HG03139 (cell line): Measurements from ENCODE around the gene CNOT9.
"Not testable (repeated sequence)": the region's sequence is repeated elsewhere in the genome, so short reads cannot be mapped to it uniquely, and the experiment has no call there.

Experiments used
- ATAC-seq: cut with Tn5 transposase; IDR thresholded peaks from one replicate; pipeline ENCODE4 v1.9.1; 2021; ENCODE audit not compliant: unreplicated experiment

CNOT9 gene

DNA sequence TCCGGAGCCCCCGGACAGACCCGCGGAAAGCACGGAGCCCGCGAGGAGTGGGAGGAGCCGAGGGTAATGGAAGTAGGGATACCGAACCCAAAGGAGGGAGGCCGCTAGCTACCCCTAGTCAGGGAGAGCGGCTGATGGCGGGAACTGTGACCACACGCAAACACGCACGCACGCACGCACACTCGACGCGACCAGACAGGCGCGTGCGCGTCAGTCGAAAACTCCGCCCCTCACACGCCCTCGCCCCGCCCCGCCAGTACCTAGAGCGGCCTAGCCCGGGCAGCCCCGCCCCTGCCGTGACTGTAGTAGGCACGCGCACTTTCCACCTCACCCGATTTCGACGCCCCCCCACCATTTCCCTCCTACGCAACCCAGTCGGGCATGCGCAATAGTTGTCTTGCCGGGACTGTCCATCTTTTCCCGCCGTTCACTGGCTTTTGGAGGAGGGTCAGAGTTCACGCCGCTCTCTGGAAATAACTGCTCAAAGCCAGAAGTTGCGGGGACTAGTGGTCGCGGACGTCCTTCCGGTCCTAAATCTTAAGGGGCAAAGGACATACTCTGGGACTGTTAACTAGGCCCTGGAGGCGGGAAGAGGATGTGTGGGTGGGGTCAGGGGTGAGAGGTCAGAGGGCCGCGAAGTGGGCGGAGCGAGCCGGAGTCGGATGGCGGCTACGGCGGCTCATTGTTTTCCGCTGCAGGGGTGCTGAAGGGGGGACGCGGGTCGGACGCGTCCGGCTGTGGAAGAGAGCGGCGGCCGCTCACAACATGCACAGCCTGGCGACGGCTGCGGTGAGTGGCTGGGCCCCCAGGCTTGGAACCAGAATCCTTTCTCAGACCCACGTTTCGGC, at the start of gene CNOT9, which contains the start of gene USP37:
Gene CNOT9, plus strand, starts transcription at position 650 of the 848 bp plus-strand sequence. Its CDS starts 116 bp downstream, at position 766.
Gene USP37, minus strand, starts transcription at position 162 of the 848 bp plus-strand sequence. CDS start 9,698 bp downstream, outside the sequence.
- peak; percentile 73 for ATAC-seq

- no peak for ATAC-seq
Observed at GRCh38 chr2:218518876-218519275, 49.8 kb upstream of the CNOT9 start.

DNA sequence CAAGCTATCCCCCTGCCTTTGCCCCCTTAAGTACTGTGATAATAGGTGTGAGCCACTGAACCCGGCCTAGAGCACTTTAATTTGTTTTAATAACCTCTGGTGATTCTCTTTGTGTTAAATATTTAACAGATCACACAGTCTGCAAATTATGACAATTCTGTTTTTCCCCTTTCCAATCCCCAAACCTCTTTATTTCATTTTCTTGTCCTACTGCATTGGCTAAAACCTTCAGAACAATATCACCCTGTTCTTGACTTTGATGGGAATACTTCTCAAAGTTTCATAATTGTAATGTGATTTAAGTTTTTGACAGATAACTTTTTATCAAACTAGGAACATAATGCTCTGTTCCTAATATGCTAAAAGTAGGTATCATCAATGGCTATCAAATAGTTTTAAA, 45.0 kb upstream of the CNOT9 start:
- ATAC-seq, result no peak

DNA sequence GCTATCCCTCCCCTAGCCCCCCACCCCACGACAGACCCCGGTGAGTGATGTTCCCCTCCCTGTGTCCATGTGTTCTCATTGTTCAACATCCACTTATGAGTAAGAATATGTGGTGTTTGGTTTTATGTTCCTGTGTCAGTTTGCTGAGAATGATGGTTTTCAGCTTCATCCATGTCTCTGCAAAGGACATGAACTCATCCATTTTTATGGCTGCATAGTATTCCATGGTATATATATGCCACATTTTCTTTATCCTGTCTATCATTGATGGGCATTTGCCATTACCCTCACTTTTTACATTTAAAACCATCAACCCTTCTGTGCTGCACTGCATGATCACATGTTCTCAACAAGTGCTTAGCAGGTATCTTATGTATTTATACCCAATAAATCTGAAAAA, 40.2 kb upstream of the CNOT9 start:
- ATAC-seq, result not testable (repeated sequence)

- ATAC-seq, result no peak
Observed at GRCh38 chr2:218529990-218530389, 38.6 kb upstream of the CNOT9 start.

DNA sequence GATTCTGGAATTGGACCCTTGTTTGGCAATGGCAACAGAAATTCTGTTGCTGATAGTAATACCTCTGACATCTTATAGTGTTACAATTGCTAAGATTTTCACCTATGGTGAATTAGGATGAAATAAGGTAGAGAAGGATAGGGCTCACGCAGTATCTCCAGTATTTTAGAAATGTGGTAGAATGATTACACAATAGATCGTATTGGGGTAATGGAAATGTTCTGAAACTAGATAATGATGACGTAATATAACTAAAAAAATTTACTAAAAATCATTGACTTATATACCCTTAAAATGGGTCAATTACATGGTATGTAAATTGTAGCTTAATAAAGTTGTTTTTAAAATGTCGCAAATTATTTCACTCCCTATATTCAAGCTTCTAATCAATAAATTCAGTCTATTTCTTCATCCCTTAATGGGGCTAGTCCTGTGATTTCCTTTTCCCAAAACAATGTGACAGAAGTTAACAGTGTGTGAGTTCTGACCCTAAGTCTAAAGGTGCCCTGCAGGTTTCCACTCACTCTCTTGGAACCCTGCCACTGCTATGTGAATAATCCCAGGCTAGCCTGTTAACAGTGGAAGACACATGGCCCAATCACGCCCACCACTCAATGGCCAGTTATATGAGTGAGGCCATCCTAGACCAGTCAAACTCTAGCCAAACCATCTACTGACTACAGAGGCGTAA, 31.7 kb upstream of the CNOT9 start:
- no peak for ATAC-seq

DNA sequence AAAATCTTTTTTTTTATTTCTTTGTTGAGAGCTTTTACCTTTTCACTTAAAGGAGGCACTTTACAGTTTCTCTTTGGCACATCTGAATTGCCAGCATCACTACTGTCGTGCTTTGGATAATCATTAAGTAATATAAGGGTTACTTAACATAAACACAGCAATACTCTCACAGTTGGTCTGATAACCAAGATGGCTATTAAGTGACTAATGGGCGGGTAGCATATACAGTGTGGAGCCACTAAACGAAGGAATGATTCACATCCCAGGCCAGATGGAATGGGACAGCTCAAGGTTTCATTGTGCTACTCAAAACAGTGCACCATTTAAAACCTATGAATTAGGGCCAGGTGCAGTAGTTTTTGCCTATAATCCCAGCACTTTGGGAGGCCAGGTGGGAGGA, 28.6 kb upstream of the CNOT9 start:
- ATAC-seq, result no peak

DNA sequence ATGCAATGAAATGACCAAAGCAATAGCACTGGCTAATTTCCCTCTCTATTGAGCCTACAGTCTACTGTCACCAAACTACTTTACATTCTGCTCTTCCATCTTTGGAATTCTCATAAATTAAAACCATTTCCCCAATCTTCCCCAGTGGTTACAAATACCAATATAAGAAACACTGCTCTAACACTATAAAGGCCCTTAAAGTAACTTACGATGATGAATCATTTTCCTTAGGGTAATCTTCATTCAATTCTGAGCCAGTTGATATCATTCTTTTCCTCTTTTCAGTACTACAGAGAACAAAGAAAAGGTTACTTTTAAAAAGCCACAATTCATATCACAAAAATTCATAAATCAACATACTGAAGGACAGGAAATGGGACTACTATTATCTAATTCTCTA, 22.6 kb upstream of the CNOT9 start:
- ATAC-seq, result no peak

DNA sequence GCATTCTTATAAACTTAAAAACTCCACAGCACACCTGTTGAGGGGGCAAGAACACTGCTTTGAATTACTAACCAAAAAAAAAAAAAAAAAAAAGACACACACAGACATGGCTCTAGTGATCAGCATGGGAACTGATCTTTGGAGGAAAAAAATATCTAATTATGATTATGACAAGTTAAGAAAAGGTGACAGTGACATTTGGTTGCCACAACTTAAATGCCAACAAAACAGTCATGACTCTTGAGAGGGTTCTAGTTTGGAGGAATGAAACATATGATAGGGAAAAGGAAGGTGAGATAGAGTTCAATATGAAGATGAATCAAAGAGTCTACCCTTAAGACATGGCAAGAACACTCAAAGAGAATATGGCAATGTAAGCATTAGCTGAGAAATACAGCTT, 21.1 kb upstream of the CNOT9 start:
- ATAC-seq, result no peak

GRCh38 chr2:218547978-218548377, 20.7 kb upstream of the CNOT9 start:
- ATAC-seq, result no peak

DNA sequence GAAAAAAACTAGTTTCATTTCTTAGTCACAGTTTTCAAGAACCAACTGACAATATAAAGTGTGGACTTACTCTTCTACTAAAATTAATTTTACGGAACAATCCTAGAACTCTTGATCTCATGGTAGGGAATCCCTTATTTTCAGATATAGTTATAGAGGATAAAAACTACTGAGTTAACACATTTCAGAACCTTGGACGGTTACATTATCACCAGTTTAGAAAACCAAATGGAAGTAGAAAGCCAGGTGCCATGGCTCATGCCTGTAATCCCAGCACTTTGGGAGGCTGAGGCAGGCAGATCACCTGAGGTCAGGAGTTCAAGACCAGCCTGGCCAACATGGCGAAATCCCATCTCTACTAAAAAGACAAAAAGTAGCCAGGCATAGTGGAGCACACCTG, 14.4 kb upstream of the CNOT9 start:
- not testable (repeated sequence) for ATAC-seq

DNA sequence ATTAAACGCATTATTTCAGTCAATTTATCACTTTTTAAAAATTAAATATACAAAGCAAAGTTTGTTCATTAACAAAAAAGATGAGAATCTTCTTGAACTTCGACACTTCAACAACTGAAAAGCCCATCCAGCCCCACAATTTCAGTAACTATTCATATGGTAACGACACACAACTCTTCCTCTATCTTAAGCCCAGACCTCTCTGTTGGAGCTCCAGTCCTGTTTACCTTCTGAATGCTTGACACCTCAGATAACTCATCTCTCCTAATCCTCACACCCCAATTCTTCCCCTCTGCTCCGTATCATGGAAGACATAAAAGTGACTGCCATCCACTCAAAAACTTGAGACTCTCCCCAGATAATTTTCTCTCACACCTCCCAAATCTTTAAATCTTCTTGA, 13.1 kb upstream of the CNOT9 start:
- no peak for ATAC-seq

DNA sequence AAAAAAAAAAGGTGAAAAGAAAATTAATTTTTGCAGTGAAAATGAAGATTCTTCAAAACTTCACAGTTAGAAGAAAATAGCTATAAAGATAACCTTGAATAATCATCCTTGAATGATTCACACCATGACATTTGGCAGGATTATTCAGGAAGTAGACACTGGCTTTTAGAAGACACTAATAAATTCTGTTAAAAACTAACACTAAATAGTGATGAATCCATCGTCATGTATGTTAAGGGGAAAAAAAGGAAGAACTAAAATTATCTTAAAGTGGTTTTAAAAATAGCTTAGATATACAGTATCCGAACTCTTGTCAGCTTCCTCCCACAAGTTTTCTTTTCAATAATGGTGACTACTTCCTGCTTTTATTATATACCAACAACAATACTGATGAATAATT, 10.7 kb upstream of the CNOT9 start:
- ATAC-seq, result no peak

DNA sequence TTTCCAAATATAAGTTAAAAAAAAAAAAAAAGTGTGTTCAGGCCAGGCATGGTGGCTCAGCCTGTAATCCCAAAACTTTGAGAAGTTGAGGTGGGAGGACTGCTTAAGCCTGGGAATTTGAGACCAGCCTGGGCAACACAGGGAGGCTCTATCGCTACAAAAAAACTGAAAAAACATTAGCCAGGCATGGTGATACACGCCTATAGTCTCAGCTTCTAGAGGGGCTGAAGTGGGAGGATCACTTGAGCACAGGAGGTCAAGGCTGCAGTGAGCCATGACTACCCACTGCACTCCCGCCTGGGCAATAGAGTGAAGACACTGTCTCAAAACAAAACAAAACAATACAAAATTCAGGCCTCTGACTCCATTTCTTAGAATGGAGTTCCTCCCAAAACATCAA, 9.7 kb upstream of the CNOT9 start:
- ATAC-seq, result no peak

DNA sequence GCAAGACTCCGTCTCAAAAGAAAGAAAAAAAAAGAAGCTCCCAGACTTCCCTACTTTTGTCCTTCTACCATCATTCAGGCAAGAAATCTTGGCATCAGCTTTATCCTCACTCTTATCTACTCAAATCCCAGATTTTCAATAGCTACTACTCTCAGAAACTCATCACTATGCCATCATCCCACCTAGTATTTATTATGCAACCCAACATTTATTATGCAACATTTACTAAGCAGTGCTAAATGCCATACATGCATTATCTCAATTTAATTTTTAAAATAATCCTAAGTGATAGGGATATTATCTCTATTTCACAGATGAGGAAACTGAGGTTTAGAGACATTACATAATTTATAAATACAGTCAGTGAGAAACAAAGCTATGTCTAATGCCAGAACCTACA, 4.6 kb upstream of the CNOT9 start:
- no peak for ATAC-seq

DNA sequence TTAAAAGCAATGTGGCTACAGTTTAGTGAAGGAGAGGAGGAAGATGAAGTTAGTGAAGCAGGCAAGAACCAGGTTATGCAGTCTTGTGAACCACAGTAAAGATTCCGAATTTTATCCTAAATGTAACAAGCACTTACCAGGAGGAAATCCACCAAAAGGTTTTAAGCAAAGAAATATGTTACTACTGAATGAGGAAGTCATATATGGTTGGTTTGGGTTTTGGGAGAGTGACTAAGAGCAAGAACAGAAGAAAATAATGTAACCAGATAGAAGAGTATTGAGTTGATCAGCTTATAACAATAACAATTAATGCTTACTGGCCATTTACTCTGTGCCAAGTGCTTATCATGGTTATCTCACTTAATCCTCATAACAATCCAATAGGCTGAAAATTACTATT, 2.3 kb upstream of the CNOT9 start:
- no peak for ATAC-seq

DNA sequence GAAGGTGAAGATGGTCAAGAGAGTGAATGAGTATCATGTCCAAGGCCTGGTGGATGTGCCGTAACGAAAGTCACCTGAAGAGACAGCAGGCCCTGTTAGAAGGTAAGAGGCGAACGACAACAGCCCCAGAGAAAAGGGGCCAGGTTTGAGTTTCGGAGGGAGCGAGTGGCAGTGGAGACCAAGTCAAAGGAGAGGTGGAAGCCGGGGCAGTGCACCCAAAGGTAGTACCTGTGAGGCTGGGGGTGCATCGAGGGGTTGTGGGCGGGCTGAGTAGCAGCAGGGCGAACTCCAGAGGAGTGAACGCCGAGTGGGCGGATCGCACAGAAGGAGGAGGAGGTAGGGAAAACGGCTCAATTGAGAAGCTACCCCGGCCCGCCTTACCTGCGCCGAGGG, 846 bp upstream of the CNOT9 start:
- ATAC-seq, result peak; percentile 39

DNA sequence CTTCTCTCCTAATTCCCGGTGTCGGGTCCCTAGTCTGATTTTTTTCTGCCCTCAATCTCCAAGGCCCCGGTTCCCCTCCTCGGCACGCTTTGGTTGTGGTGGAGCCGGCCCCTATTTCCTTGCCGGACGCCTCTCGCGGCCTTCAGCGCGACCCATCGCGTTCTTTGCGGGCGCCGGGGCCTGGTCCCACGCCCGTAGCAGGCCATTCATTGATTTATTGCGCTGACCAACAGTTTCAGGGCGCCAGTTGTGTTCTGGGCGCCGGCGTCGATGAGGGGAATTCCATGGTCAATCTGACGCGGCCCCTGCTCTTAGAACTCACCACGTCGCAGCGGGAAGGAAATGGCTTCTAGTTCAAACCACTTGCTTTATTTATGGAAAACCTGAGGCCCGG, 396 bp downstream of the CNOT9 start:
- peak; percentile 32 for ATAC-seq

DNA sequence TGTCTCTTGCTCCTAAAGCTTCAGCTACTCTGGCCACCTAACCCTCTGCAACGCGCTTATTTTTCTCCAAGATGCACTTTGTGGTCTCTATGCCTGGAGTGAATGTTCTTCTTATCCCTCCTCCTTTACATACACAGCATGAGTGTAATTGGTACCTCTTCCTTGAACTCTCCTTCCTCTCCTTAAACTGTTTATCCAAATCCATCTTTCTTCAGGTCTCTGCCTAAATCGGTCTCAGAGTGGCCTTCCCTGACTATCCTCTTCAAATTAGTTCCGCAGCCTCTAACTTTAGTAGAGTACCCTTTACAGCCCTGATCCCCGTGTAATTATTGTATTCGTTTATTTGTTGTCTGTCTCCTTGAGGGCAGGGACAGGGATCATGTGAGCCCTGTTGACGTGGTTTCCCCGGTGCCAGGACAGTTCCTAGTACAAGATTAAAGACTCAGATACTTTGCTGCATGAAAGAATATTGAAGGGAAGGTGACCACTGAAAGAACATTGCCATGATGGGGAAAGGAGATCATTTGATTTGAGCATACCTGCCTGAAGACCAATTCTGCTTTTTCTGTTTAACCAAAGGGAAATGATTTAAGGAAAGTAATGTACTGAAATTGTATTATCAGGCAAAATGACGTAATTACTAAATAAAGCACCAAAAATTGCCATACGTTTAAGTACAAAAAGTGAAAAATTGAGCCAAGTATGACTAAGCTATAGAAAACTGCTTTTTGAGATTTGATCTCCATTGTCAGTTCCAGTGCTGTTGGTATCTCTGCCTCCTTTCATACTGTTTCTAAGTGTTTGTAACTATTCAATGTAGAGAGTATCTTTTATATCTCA, 1.2 kb downstream of the CNOT9 start:
- ATAC-seq, result no peak

DNA sequence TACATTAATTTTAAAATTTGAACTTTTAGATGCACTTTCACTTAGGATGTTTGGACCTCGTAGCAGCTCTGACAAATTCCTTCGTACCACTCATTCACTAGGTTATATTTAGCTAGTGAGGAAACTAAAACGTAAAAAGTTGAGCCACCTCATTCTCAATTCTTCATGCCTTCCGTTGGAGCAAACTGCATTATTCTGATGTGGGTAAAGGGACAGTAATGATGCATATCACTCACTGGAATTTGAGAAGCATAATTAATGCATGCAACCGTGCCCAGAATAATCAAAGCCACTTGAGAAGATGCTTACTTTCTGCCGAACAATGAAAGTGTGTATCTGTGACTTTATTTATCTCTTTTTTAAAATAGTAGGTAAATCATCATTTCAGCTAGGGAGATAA, 2.2 kb downstream of the CNOT9 start:
- ATAC-seq, result no peak

GRCh38 chr2:218576854-218577253, 8.2 kb downstream of the CNOT9 start:
- ATAC-seq, result no peak
